ENCODE data around the gene LPCAT1. TPM values are rescaled to one million over a fixed set of nuclear protein-coding genes. Genes with fewer than 3 reads are reported as not detected.

Gene LPCAT1
- total RNA-seq, 1 experiment from 2014 or later: 75.0 TPM

- no TSS peak for BruUV-seq (replicated peaks)
- CTCF ChIA-PET: no interaction called here
- no peak overlapping the region for H3K27ac ChIP-seq (ENCODE audit: low read depth, low read length)
These were observed 52.4 kb downstream of the LPCAT1 start for GRCh38 chr5:1471240-1471853.

More at GRCh38 chr5:1471240-1471853, 52.4 kb downstream of the LPCAT1 start:
- Histone ChIP-seq H3K27me3 (ENCODE audit: insufficient read depth, low read length) (no peaks in the 10 kb centered on the region), H3K9me2 (ENCODE audit: insufficient read depth) (no peaks in the 10 kb centered on the region), H2AFZ (ENCODE audit: low read depth, low read length, poor library complexity, severe bottlenecking) (no peak overlapping the region), H3K79me2 (ENCODE audit: insufficient read depth, low read length) (no peaks in the 10 kb centered on the region), H3K4me2 (ENCODE audit: low read length) (no peak overlapping the region), H3K36me3 (ENCODE audit: control insufficient read depth in 1 of 2, insufficient read depth in 2 of 2, low read length in 2 of 2) (peaks cover 11 to 24% of the 10 kb centered on the region in 2 experiments; a peak in 3 of 4 replicates), H3K9ac (ENCODE audit: low read length) (no peak overlapping the region), H3K4me1 (ENCODE audit: control insufficient read depth in 1 of 2, insufficient read depth in 2 of 2, low read length in 2 of 2) (no peaks in the 10 kb centered on the region), H4K20me1 (ENCODE audit: insufficient read depth) (no peaks in the 10 kb centered on the region), H3K9me3 (ENCODE audit: control insufficient read depth in 1 of 2, insufficient read depth in 1 of 2, low read depth in 1 of 2, low read length in 2 of 2) (no peaks in the 10 kb centered on the region), H3K4me3 (replicated peaks in 1 of 2; ENCODE audit: low read depth in 1 of 2, low read length in 2 of 2) (no peak overlapping the region)
- ATAC-seq (no peak), DNase-seq (ENCODE audit: low read depth, low spot score) (no peak)
- POLR2A ChIA-PET: no interaction called here
- intact Hi-C loops (cut with micrococcal nuclease): no loop called here
- RAD21 ChIA-PET (ENCODE audit: low non-redundant PET in 1 of 2, low total read pairs in 2 of 2, uncharacterized antibody in 2 of 2, unreplicated experiment in 2 of 2): no interaction called here
- TF ChIP-seq CEBPB (IDR thresholded peaks at IDR 0.05; ENCODE audit: low read depth) (no peak), ELF1 (IDR thresholded peaks at IDR 0.05; ENCODE audit: borderline replicate concordance, low read depth) (no peak), MAX (IDR thresholded peaks at IDR 0.05) (no peak), POLR2AphosphoS5 (IDR thresholded peaks at IDR 0.05; ENCODE audit: low read depth, low read length) (no peak), ZBTB33 (IDR thresholded peaks at IDR 0.05; ENCODE audit: extremely low read depth, insufficient replicate concordance, low read length) (no peak), SIN3A (IDR thresholded peaks at IDR 0.05; ENCODE audit: low read depth) (no peak), REST (IDR thresholded peaks at IDR 0.05; ENCODE audit: low read depth) (no peak), RAD21 (IDR thresholded peaks at IDR 0.05; ENCODE audit: low read depth) (no peak), CBX3 (IDR thresholded peaks at IDR 0.05; ENCODE audit: low read depth) (no peak), EGR1 (IDR thresholded peaks at IDR 0.05; ENCODE audit: low read depth) (no peak), JUND (IDR thresholded peaks at IDR 0.05) (no peak), ZFX (IDR thresholded peaks at IDR 0.05) (no peak), EZH2 (IDR thresholded peaks at IDR 0.05) (no peak), ZNF274 (IDR thresholded peaks at IDR 0.05; ENCODE audit: low read depth, low read length) (no peak), POLR2A (IDR thresholded peaks at IDR 0.05; ENCODE audit: borderline replicate concordance, extremely low read depth, insufficient read depth, insufficient read length) (no peak)

Measured in HCT116 (cell line).